OCI-LY1 (cell line): ENCODE measurements around the gene EN2.

Experiments
- CTCF ChIP-seq: fragments of 200-600 bp; sonication (generic), shearing (Covaris generic); IDR thresholded peaks from 2 replicates; pipeline ENCODE4 v1.5.1; 2017; ENCODE audit warnings: mild to moderate bottlenecking, antibody characterized with exemption, low read length, moderate library complexity, mixed read lengths
- EZH2 ChIP-seq: fragments of 200-600 bp; sonication (generic), shearing (Covaris generic); IDR thresholded peaks from 2 replicates; pipeline ENCODE4 v1.8.0; 2017; ENCODE audit warnings: borderline replicate concordance, mixed run types, mild to moderate bottlenecking, antibody characterized with exemption, low read length, moderate library complexity, mixed read lengths

GRCh38 chr7:155425011-155425340 is 33.0 kb upstream of the EN2 start:
- TF ChIP-seq CTCF (no peak), EZH2 (no peak)
